Gastrocnemius medialis (tissue), 4 donors: ENCODE data around the gene ERCC3. TPM values are rescaled to one million over a fixed set of nuclear protein-coding genes. Genes with fewer than 3 reads are reported as not detected.

Experiments
- ATAC-seq, 2 donors: fragments of 150-250 bp; one replicate each; pipeline ENCODE4 v1.9.1; 2016
- DNase-seq, 2 donors: peaks; one replicate each; pipeline ENCODE4 v3.0.0-alpha.2; 2019
- H3K27ac ChIP-seq, 4 donors: fragments of 200-600 bp; sonication (generic); 1 replicate in 1 of 4; 2 replicates in 3 of 4; pipeline ENCODE4 v1.5.1; 2016 to 2018; ENCODE audit warnings: mild to moderate bottlenecking in 2 of 4, moderate library complexity in 1 of 4
- H3K27me3 ChIP-seq, 3 donors: fragments of 200-600 bp; sonication (generic) in 2 of 3; 1 replicate in 1 of 3; 2 replicates in 2 of 3; pipeline versions ENCODE4 v1.5.1 to v1.6.0; 2016 to 2019; ENCODE audit warnings: mild to moderate bottlenecking in 1 of 3, moderate library complexity in 1 of 3
- H3K36me3 ChIP-seq, 2 donors: fragments of 200-600 bp; sonication (generic) in 1 of 2; one replicate each; pipeline ENCODE4 v1.5.1; 2017 to 2018
- H3K4me1 ChIP-seq, 2 donors: fragments of 200-600 bp; sonication (generic) in 1 of 2; one replicate each; pipeline ENCODE4 v1.5.1; 2016 to 2017; ENCODE audit warnings: mild to moderate bottlenecking in 2 of 2
- H3K4me3 ChIP-seq, 4 donors: fragments of 200-600 bp; sonication (generic) in 3 of 4; 1 replicate in 1 of 4; 2 replicates in 3 of 4; pipeline ENCODE4 v1.5.1; 2016 to 2019; ENCODE audit warnings: mild to moderate bottlenecking in 2 of 4
- H3K9me3 ChIP-seq, 3 donors: fragments of 200-600 bp; sonication (generic) in 2 of 3; 1 replicate in 1 of 3; 2 replicates in 2 of 3; pipeline ENCODE4 v1.5.1; 2016 to 2019
- POLR2A ChIP-seq, 2 donors: fragments of 450-650 bp; IDR thresholded peaks; one replicate each; pipeline ENCODE4 v1.6.1; 2017; ENCODE audit warnings: antibody characterized with exemption in 2 of 2, mild to moderate bottlenecking in 2 of 2, moderate library complexity in 2 of 2
- in situ Hi-C, 4 donors: fragments of 200-750 bp; cut with MboI; loops; one replicate each; pipeline versions ENCODE4 v1.15.0 to v1.8.0; 2017; ENCODE audit warnings: low sequenced_read_pairs in 4 of 4
- intact Hi-C: fragments of 100-400 bp; cut with DNase I; formaldehyde crosslinking; loops from one replicate; pipeline ENCODE4 v1.15.1; 2023; ENCODE audit warnings: low total_unique reads
- total RNA-seq, 4 donors: library from RNA; depleted of rRNA; stranded (reverse); fragments of >200 nt; gene quantifications; one replicate each; pipeline versions ENCODE4 v1.1.0 to v1.2.3, GENCODE V29; 2016
- TF ChIP-seq, protein P1 (sequence below), 5 experiments: fragments of 450-650 bp in 3 of 5; fragments of 200-600 bp in 2 of 5; sonication (generic) in 2 of 5; IDR thresholded peaks in 4 of 5; conservative IDR thresholded peaks in 1 of 5; 1 replicate in 4 of 5; 2 replicates in 1 of 5; pipeline ENCODE4 v1.5.1; 2016 to 2019; ENCODE audit warnings: antibody characterized with exemption in 5 of 5, mild to moderate bottlenecking in 3 of 5, moderate library complexity in 3 of 5

ERCC3 gene
- total RNA-seq, 4 donors from 2014 or later, result 24.9 to 28.2 (median 26.7) TPM

DNA sequence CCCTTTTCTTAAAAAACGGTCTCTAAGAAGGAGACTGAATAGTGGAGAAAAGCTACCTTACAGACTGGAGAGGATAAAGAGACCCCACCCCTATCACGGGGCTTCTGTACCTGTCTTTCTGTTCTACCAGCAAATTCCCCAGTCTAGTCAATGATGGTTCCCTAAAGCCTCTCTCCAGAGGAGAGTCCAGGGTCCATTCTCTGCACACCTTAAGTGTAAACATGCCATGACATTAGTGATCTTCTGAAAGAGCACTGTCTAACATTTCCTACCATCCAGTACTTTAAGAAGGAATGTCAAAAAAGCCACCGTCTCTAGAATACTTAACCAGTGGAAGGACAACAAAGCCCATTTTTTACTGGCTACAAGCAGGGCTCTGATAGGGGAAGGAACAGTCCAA lies 17.0 kb upstream of the ERCC3 start:
- DNase-seq (no peak), ATAC-seq (no peak)
- no peak for TF ChIP-seq POLR2A (IDR thresholded peaks at IDR 0.05)
- TF ChIP-seq, protein P1, sequence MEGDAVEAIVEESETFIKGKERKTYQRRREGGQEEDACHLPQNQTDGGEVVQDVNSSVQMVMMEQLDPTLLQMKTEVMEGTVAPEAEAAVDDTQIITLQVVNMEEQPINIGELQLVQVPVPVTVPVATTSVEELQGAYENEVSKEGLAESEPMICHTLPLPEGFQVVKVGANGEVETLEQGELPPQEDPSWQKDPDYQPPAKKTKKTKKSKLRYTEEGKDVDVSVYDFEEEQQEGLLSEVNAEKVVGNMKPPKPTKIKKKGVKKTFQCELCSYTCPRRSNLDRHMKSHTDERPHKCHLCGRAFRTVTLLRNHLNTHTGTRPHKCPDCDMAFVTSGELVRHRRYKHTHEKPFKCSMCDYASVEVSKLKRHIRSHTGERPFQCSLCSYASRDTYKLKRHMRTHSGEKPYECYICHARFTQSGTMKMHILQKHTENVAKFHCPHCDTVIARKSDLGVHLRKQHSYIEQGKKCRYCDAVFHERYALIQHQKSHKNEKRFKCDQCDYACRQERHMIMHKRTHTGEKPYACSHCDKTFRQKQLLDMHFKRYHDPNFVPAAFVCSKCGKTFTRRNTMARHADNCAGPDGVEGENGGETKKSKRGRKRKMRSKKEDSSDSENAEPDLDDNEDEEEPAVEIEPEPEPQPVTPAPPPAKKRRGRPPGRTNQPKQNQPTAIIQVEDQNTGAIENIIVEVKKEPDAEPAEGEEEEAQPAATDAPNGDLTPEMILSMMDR (IDR thresholded peaks at IDR 0.05 in 4 of 5, conservative IDR thresholded peaks at IDR 0.05 in 1 of 5), result no peak
- in situ Hi-C loops (loop anchor here in 1 of 4 donors (25.0 kb wide), 1 partner anchor 826 kb away; no protein-coding TSS in a partner anchor), intact Hi-C loops (no loop called here)
- Histone ChIP-seq H3K4me3 (no peak overlapping the region), H3K4me1 (no peaks in the 10 kb centered on the region), H3K9me3 (no peaks in the 10 kb centered on the region), H3K27ac (no peak overlapping the region), H3K36me3 (peaks cover 3 to 91% of the 10 kb centered on the region in 2 donors), H3K27me3 (no peaks in the 10 kb centered on the region)

GRCh38 chr2:127309468-127309867 lies 15.5 kb upstream of the ERCC3 start:
- intact Hi-C loops, result no loop called here
- in situ Hi-C loops, result loop anchor here in 1 of 4 donors (25.0 kb wide), 1 partner anchor 828 kb away; no protein-coding TSS in a partner anchor
- Histone ChIP-seq H3K27me3 (no peaks in the 10 kb centered on the region), H3K9me3 (no peaks in the 10 kb centered on the region), H3K27ac (no peak overlapping the region), H3K4me1 (no peaks in the 10 kb centered on the region), H3K4me3 (no peak overlapping the region), H3K36me3 (peaks cover 3 to 84% of the 10 kb centered on the region in 2 donors)
- DNase-seq (no peak), ATAC-seq (no peak)
- TF ChIP-seq, protein P1 (IDR thresholded peaks at IDR 0.05 in 4 of 5, conservative IDR thresholded peaks at IDR 0.05 in 1 of 5), result no peak
- TF ChIP-seq POLR2A (IDR thresholded peaks at IDR 0.05), result no peak

DNA sequence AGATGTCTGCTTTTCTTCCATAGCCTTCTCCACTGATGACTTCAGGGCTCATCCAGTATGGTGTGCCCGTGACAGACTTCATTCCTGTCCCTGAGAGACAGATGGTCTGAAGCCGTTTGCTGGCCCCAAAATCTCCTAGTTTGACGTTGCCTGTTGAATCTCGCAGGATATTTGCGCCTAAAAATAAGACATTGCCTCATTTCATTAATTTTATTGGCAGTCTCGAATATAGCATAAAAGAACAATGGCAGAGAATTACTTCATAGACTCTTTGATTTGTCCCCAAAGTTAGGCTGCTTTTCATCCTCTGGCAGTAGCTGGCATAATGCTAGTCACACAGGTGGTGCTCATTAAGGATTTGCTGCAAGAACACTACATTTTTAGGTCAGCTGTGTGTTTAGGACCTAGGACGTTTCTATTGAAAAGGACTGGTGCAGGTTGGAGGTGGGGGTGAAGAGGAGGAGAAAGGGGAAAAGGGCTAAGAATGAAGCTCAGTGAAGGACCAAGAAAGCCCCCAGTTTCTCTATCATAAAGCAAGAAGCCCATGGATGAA lies 14.7 kb upstream of the ERCC3 start:
- peaks cover 3 to 76% of the 10 kb centered on the region in 2 donors for H3K36me3 ChIP-seq
- no peak for TF ChIP-seq POLR2A (IDR thresholded peaks at IDR 0.05)
- TF ChIP-seq, protein P1 (IDR thresholded peaks at IDR 0.05 in 4 of 5, conservative IDR thresholded peaks at IDR 0.05 in 1 of 5), result no peak
- no peaks in the 10 kb centered on the region for H3K4me1 ChIP-seq
- no peak overlapping the region for H3K4me3 ChIP-seq
- DNase-seq (no peak), ATAC-seq (no peak)
- intact Hi-C loops, result no loop called here
- H3K27ac ChIP-seq, result no peak overlapping the region
- H3K27me3 ChIP-seq, result no peaks in the 10 kb centered on the region
- H3K9me3 ChIP-seq, result no peaks in the 10 kb centered on the region
- in situ Hi-C loops, result loop anchor here in 1 of 4 donors (25.0 kb wide), 1 partner anchor 829 kb away; no protein-coding TSS in a partner anchor

GRCh38 chr2:127305990-127306585 lies 12.1 kb upstream of the ERCC3 start:
- no peak overlapping the region for H3K27ac ChIP-seq
- H3K4me3 ChIP-seq, result no peak overlapping the region
- no peaks in the 10 kb centered on the region for H3K27me3 ChIP-seq
- in situ Hi-C loops, result loop anchor here in 1 of 4 donors (25.0 kb wide), 1 partner anchor 831 kb away; no protein-coding TSS in a partner anchor
- TF ChIP-seq, protein P1 (IDR thresholded peaks at IDR 0.05 in 4 of 5, conservative IDR thresholded peaks at IDR 0.05 in 1 of 5), result no peak
- no peak for TF ChIP-seq POLR2A (IDR thresholded peaks at IDR 0.05)
- H3K4me1 ChIP-seq, result no peaks in the 10 kb centered on the region
- ATAC-seq (no peak), DNase-seq (no peak)
- intact Hi-C loops, result no loop called here
- peaks cover 1 to 53% of the 10 kb centered on the region in 2 donors for H3K36me3 ChIP-seq
- no peaks in the 10 kb centered on the region for H3K9me3 ChIP-seq
